ENCODE measurements around the gene TBX3. TPM values are rescaled to one million over a fixed set of nuclear protein-coding genes. Genes with fewer than 3 reads are reported as not detected.

The TBX3 gene
- total RNA-seq, 1 donor from 2014 or later, result 427 TPM

DNA sequence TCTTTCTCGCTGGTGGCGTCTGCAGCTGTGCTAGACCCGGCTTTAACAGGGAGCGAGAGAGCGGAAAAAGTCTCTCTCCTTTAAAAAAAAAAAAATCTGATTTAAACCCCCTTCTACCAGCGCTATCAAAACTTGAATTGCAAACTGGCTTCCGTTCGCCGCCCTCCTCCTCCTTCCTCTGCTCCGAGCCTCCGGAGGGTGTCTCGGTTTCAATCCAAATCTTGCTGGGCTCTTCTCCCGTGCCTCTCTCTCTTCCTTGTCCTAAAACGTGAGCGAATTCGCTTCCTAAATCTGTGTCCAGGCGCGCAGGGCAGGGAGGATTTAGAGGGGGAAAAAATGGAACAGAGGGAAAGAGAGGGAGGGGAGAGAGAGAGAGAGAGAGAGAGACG lies 272 bp downstream of the TBX3 start:
- Mint-ChIP-seq H3K9me3 (no peaks in the 10 kb centered on the region), H3K4me3 (peak overlapping the region; percentile 100), H3K27ac (peak overlapping the region; percentile 100), H3K27me3 (ENCODE audit: low read depth) (peaks cover 6% of the 10 kb centered on the region), H3K4me1 (peaks cover 42% of the 10 kb centered on the region), H3K36me3 (peaks cover 42% of the 10 kb centered on the region)
- no peak for DNase-seq (ENCODE audit: low spot score in 2 of 2, unreplicated experiment in 2 of 2)
- no peak for TF ChIP-seq CTCF (IDR thresholded peaks at IDR 0.05; ENCODE audit: unreplicated experiment)

- DNase-seq (ENCODE audit: low spot score in 2 of 2, unreplicated experiment in 2 of 2), result peak in 1 of 2 experiments; percentile 51
- Mint-ChIP-seq H3K4me1 (peaks cover 42% of the 10 kb centered on the region), H3K27ac (peak overlapping the region; percentile 100), H3K27me3 (ENCODE audit: low read depth) (peaks cover 6% of the 10 kb centered on the region), H3K4me3 (peak overlapping the region; percentile 100), H3K36me3 (peaks cover 47% of the 10 kb centered on the region), H3K9me3 (no peaks in the 10 kb centered on the region)
- no peak for TF ChIP-seq CTCF (IDR thresholded peaks at IDR 0.05; ENCODE audit: unreplicated experiment)
Observed at GRCh38 chr12:114682785-114683708, 928 bp downstream of the TBX3 start.

DNA sequence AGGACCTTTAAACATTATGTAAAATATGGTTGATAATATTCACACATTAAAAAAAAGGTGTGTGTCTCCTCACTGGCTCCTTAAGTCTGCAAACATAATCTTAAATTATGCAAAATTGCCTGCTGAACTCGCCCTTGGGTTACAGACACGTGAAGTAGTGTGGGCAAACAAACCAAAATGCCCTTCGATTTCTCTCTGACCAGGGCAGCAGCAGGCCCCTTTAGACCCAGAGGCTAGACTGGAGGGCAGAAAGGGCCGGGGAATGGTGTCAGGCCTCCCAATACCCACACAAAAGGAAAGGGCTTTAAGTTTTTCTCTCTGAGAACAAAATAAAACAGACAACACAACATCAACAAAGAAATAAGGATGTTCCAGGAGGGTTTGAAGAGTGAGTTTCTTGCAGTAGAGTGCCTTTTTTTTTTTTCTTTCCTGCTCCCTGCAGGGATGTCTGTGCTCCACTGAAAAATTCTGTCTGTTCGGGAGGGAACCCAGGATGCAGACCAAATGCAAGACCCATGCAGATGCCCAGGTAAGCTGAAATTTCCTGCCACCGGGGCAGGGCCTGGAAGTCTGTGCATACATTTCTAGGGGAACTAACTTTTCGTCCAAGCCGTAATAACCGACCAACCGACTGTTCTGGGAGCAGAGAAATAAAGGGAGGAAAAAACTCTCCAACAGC lies 1.7 kb downstream of the TBX3 start:
- H3K4me1 Mint-ChIP-seq, result peaks cover 42% of the 10 kb centered on the region

GRCh38 chr12:114681116-114681871 lies 2.7 kb downstream of the TBX3 start:
- peaks cover 42% of the 10 kb centered on the region for H3K4me1 Mint-ChIP-seq
- peaks cover 6% of the 10 kb centered on the region for H3K27me3 Mint-ChIP-seq (ENCODE audit: low read depth)
- H3K27ac Mint-ChIP-seq, result peak overlapping the region; percentile 100
- no peak for TF ChIP-seq CTCF (IDR thresholded peaks at IDR 0.05; ENCODE audit: unreplicated experiment)
- H3K9me3 Mint-ChIP-seq, result no peaks in the 10 kb centered on the region
- DNase-seq (ENCODE audit: low spot score in 2 of 2, unreplicated experiment in 2 of 2), result no peak
- H3K4me3 Mint-ChIP-seq, result peak overlapping the region; percentile 100
- H3K36me3 Mint-ChIP-seq, result peaks cover 59% of the 10 kb centered on the region

More for the DNA sequence above, 1.7 kb downstream of the TBX3 start:
- Mint-ChIP-seq H3K36me3 (peaks cover 54% of the 10 kb centered on the region), H3K27me3 (ENCODE audit: low read depth) (peaks cover 6% of the 10 kb centered on the region), H3K27ac (peak overlapping the region; percentile 100), H3K9me3 (no peaks in the 10 kb centered on the region), H3K4me3 (peak overlapping the region; percentile 100)
- no peak for DNase-seq (ENCODE audit: low spot score in 2 of 2, unreplicated experiment in 2 of 2)
- TF ChIP-seq CTCF (IDR thresholded peaks at IDR 0.05; ENCODE audit: unreplicated experiment), result no peak

- H3K27me3 Mint-ChIP-seq (ENCODE audit: low read depth), result peaks cover 6% of the 10 kb centered on the region
- peak overlapping the region; percentile 100 for H3K27ac Mint-ChIP-seq
- no peak for DNase-seq (ENCODE audit: low spot score in 2 of 2, unreplicated experiment in 2 of 2)
- peaks cover 40% of the 10 kb centered on the region for H3K4me1 Mint-ChIP-seq
- no peak for TF ChIP-seq CTCF (IDR thresholded peaks at IDR 0.05; ENCODE audit: unreplicated experiment)
- no peaks in the 10 kb centered on the region for H3K9me3 Mint-ChIP-seq
- peak overlapping the region; percentile 100 for H3K4me3 Mint-ChIP-seq
- peaks cover 63% of the 10 kb centered on the region for H3K36me3 Mint-ChIP-seq
Observed at GRCh38 chr12:114680604-114681069, 3.3 kb downstream of the TBX3 start.
